Body of pancreas (tissue), 4 donors: ENCODE data around the gene FUT2.

ENCODE experiments used
- POLR2A ChIP-seq, 3 donors: fragments of 450-650 bp; IDR thresholded peaks; one replicate each; pipeline ENCODE4 v1.6.1; 2016; ENCODE audit warnings: antibody characterized with exemption in 3 of 3, mild to moderate bottlenecking in 2 of 3
- TF ChIP-seq, protein P1 (sequence below), 7 experiments: fragments of 450-650 bp in 4 of 7; fragments of 200-600 bp in 3 of 7; sonication (generic) in 3 of 7; IDR thresholded peaks; one replicate each; pipeline ENCODE4 v1.5.1; 2016 to 2019; ENCODE audit warnings: antibody characterized with exemption in 7 of 7

DNA sequence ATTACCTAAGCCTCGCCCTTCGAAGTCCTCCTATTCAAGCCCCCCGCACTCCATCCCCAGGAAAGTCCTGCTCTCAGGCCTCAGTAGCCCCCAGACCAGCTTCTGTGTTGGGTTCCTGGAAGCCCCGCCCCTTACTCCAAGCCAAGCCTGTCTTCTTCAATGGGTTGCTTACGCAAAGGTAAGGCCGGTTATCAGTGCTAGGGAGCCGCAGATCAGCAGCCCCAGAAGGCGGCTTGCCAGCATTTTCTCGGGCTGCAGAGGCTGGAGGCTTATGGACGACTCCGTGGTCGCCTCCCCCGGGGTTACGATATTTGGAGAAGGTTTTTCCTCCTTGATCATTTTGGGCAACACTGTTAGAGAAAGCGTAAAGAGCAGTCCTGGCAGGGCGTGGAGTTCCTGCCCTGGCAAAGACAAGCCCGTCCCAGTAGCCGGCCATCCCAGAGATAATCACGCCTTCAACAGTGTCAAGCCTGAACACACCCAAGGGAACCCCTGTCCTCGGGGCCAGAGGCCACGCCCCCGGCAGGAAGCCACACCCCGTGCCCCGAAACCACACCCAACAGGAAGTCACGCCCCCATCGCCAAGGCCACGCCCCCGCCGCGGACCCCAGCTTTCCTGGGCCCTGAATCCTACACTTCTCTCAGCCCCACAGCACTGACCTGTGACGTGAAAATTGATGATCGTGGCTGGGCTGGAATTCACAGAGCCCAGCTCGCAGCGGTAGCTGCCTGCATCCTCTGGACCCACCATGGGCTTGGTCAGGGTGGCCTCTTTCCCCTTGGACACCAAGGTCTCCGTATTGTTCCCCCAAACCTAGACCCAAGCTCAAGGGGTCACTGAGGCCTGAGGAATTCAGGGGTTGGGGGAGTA lies 45.6 kb downstream of the FUT2 start:
- TF ChIP-seq, protein P1, sequence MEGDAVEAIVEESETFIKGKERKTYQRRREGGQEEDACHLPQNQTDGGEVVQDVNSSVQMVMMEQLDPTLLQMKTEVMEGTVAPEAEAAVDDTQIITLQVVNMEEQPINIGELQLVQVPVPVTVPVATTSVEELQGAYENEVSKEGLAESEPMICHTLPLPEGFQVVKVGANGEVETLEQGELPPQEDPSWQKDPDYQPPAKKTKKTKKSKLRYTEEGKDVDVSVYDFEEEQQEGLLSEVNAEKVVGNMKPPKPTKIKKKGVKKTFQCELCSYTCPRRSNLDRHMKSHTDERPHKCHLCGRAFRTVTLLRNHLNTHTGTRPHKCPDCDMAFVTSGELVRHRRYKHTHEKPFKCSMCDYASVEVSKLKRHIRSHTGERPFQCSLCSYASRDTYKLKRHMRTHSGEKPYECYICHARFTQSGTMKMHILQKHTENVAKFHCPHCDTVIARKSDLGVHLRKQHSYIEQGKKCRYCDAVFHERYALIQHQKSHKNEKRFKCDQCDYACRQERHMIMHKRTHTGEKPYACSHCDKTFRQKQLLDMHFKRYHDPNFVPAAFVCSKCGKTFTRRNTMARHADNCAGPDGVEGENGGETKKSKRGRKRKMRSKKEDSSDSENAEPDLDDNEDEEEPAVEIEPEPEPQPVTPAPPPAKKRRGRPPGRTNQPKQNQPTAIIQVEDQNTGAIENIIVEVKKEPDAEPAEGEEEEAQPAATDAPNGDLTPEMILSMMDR (IDR thresholded peaks at IDR 0.05), result no peak
- no peak for TF ChIP-seq POLR2A (IDR thresholded peaks at IDR 0.05)
